GM19043 (cell line): Measurements from ENCODE around the gene MRPL50.
A peak's percentile ranks its signal among the peaks of the same experiment; 100 is the strongest.

Experiments used
- ATAC-seq: cut with Tn5 transposase; IDR thresholded peaks from one replicate; pipeline ENCODE4 v1.9.1; 2021; ENCODE audit warnings: low read depth; ENCODE audit not compliant: unreplicated experiment

The MRPL50 gene

GRCh38 chr9:101398068-101398929 is at the start of gene MRPL50, which contains the start of gene ZNF189:
TSS of gene MRPL50 (minus strand) at chr9:101398618. CDS start at chr9:101398592, 26 bp downstream.
TSS of gene ZNF189 (plus strand) at chr9:101398851. CDS start at chr9:101399157, 306 bp downstream.
- peak; percentile 97 for ATAC-seq

- ATAC-seq: no peak
Measured at GRCh38 chr9:101446732-101447131, 48.3 kb upstream of the MRPL50 start.

GRCh38 chr9:101445353-101446029 is 47.1 kb upstream of the MRPL50 start:
- ATAC-seq: no peak

GRCh38 chr9:101443364-101443771 is 45.0 kb upstream of the MRPL50 start:
- ATAC-seq: no peak

DNA sequence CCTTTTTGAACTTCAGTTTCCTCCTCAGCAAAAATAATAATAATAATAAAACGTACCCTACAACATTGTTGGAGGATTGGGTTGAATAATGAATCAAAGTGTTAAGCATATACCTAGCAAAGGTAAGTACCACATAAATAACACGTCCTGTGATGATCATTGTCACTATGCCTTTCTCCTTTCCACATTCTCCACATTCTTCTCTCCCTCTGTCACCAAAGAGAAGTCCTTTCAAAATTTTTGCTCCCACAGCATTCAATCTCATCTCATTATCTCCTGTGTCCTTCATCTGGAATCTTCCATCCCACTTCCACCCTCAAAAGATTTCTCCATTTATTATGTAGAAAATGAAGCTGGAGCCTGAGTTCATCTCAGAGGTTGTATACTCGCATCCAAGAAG is 44.3 kb upstream of the MRPL50 start:
- ATAC-seq: no peak

DNA sequence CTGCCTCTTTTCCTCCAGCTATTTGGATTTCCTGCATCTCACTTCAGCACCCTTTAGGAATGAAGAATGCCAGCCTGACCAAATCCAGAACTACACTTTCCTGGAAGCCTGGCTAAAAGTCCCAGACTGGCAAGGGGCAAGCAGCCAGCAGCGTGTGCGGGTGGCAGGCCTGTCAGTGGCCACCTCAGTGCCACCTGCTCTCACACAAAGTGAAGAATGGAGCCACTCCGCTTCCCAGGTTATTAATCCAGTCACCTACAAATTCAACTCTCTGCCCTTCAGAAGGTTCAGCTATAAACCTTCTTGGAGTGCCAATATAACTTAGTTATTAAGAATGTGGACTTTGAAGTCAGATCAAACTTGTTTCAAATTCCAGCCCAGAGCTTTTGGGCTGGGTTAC is 43.9 kb upstream of the MRPL50 start:
- no peak for ATAC-seq

DNA sequence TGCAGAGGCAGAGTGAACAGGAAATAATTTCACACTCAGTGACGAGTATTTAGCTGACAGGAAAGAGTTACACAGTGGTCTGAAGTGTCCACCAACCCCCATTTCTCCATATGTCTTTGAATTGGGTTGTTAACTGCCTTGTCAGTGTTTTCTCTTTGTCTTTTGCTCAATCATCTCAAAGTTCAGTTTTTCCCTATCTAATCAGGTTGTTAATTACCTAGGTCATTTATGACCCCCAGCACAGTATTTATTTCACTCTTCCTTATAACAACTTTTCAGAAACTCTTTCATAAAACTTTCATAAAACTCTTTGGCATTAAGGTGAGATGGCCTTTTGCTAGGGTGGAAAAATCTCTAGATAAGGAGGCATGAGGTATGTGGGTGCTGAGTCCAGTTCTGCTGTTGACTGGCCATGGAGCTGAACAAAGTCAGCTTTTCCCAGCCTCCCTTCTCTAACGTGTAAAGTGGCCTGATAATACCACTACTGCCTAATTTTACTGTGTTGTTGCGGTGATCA is 42.4 kb upstream of the MRPL50 start:
- no peak for ATAC-seq

GRCh38 chr9:101438523-101438922 is 40.1 kb upstream of the MRPL50 start:
- ATAC-seq: no peak

DNA sequence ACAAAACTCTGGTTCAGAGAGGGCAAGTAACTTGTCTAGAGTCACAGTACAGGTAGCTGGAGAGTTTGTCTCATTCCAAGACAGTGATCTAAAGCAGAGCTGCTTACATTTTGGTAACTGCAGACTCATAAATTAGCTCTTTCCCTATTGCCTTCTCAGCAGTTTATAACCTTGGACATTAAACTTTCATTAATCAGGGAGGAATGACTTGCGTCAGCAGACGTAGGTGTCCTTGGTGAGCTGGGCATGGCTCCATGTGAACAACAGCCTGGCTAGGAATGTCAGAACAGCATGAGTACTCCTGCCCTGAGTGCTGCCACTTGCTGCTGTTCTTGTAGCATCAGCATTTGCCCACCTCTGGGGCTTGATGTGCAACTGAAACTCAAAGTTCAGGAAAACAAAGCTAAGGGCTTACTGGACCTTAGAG is 39.4 kb upstream of the MRPL50 start:
- ATAC-seq: no peak

DNA sequence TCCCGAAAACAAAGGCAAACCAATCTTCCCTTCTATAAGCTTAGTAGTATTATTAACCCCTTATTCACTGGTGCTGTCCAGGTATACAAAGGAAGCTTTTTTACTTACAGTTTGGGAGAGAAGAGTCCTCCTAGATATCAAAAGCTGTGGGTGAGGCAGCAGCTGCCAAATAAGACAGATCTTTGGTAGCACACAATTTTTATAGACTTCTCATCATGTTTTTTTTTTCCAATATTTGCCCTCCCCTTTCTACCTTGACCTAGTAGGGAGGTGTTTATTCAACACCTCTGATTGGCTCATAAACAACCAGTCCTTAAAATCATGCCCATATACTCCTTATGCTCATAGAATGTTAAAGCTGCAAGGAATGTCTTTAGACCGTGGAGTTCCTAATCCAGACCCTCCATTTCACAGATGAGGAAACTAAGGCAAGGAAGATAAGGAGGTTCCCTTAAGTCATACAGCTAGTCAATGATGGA is 37.2 kb upstream of the MRPL50 start, which contains the start of gene ALDOB:
Gene ALDOB, minus strand, starts transcription at position 174 of the 479 bp plus-strand sequence. CDS start 4,887 bp downstream, outside the sequence.
- no peak for ATAC-seq

GRCh38 chr9:101434998-101435397 is 36.6 kb upstream of the MRPL50 start:
- no peak for ATAC-seq

DNA sequence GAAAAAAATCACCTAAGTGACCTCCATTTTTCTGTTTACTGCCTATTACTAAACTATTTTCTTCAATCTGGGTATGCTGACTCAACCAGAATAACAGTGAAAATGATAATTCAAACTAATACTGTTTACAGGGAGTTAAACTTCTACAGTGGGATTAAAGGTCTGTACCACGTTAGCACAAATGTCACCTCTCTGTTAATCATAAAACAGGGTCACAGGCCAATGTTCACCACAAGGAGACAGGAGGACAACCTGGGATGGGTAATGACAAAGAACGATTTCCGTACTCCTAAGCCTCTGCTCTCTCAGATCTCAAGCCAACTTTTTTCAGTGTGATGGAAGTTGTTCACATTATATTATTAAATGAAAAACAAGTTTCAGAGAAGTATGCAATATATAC is 34.8 kb upstream of the MRPL50 start:
- no peak for ATAC-seq

GRCh38 chr9:101432740-101433139 is 34.3 kb upstream of the MRPL50 start:
- ATAC-seq: no peak

- no peak for ATAC-seq
Measured at GRCh38 chr9:101432171-101432570, 33.8 kb upstream of the MRPL50 start.

- no peak for ATAC-seq
Measured at GRCh38 chr9:101429736-101430135, 31.3 kb upstream of the MRPL50 start.

DNA sequence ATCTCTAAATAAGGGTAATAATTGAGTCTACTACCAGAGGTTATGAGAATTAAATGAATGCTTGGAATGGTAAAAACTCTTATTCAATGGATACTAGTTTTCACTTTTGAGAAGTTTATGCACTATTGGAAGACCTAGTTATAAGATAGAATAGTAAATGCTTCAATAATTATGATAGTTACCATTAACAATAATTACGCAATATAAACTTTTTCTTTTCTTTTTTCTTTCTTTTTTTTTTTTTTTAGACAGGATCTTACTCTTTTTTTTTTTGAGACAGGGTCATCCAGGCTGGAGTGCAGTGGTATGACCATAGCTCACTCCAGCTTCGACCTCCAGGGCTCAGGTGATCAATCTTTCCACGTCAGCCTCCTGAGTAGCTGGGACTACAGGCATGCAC is 30.5 kb upstream of the MRPL50 start:
- no peak for ATAC-seq

DNA sequence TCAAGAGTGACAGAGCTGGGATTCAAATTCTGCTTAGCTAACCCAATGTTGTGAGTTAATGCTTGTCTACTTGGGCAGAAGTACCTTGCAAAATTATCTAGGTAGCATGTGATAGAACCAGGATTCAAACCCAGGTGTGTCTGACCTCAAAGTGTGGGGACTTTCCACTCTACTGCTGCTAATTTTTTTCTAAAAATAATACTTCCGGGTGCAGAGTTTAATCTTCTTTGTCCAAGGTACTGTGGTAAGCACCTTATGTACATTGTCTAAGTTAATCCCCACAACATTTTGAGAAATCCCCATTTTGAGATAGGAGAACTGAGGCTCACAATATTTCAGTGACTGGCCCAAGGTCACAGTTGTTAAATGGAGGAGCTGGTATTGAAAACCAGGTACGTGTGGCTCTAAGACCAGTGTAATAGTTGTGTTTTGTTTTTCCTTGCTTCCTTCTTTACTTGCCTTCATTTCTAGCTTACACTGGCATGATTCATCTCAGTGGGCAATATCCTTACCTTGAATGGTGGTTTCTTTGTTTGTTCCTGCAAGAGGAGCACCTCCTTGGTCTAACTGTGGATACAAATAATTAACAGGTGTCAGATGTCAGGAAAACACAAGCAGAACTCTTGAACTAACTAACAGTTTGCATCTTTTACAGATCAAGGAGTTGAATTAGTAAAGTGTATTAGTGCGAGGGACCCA is 29.7 kb upstream of the MRPL50 start:
- no peak for ATAC-seq

DNA sequence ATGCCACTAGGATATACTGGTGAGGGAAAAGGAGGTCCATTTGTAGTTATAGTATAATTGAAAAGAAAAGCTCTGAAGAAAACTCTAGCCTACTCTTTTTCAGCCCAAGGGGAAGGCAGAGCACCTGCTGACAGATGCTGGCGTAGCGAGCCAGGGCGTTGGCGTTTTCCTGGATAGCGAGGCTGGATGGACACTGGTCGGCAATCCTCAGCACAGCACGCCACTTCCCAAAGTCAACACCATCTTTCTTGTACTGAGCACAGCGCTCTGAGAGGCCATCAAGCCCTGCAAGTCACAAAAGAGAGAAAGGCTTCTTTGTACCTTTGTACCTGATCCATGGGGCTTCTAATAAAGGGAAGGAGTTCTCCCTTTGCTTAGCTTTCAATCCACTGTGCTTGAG is 28.9 kb upstream of the MRPL50 start:
- no peak for ATAC-seq

GRCh38 chr9:101421653-101422065 is 23.2 kb upstream of the MRPL50 start:
- no peak for ATAC-seq

GRCh38 chr9:101419863-101420262 is 21.4 kb upstream of the MRPL50 start:
- no peak for ATAC-seq
